Measurements from ENCODE around the gene FARS2.

GRCh38 chr6:5457983-5458683, 196.8 kb downstream of the FARS2 start:
- TF ChIP-seq POLR2AphosphoS5 (IDR thresholded peaks at IDR 0.05) (no peak), POLR2A (IDR thresholded peaks at IDR 0.05) (no peak)
- TF ChIP-seq, protein P1, sequence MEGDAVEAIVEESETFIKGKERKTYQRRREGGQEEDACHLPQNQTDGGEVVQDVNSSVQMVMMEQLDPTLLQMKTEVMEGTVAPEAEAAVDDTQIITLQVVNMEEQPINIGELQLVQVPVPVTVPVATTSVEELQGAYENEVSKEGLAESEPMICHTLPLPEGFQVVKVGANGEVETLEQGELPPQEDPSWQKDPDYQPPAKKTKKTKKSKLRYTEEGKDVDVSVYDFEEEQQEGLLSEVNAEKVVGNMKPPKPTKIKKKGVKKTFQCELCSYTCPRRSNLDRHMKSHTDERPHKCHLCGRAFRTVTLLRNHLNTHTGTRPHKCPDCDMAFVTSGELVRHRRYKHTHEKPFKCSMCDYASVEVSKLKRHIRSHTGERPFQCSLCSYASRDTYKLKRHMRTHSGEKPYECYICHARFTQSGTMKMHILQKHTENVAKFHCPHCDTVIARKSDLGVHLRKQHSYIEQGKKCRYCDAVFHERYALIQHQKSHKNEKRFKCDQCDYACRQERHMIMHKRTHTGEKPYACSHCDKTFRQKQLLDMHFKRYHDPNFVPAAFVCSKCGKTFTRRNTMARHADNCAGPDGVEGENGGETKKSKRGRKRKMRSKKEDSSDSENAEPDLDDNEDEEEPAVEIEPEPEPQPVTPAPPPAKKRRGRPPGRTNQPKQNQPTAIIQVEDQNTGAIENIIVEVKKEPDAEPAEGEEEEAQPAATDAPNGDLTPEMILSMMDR (IDR thresholded peaks at IDR 0.05): no peak
